GM12864 (cell line): Measurements from ENCODE around the gene ZYG11A.

Source experiments
- DNase-seq: peaks from one replicate; pipeline ENCODE4 v3.0.0-alpha.2; 2011; ENCODE audit warnings: low read depth
- H3K4me3 ChIP-seq: 2 replicates; pipeline ENCODE4 v1.5.1; 2011; ENCODE audit warnings: mild to moderate bottlenecking, low read depth, low read length, control low read depth
- CTCF ChIP-seq: IDR thresholded peaks from 2 replicates; pipeline ENCODE4 v1.5.1; 2011; ENCODE audit warnings: low read depth, mild to moderate bottlenecking, moderate library complexity, low read length, control low read depth, inconsistent platforms; ENCODE audit errors: missing control alignments

Gene ZYG11A

GRCh38 chr1:52943876-52944416, 101.4 kb downstream of the ZYG11A start:
- no peak for DNase-seq
- H3K4me3 ChIP-seq, result no peak overlapping the region
- no peak for TF ChIP-seq CTCF

- no peak for DNase-seq
- TF ChIP-seq CTCF, result no peak
Observed at GRCh38 chr1:52944566-52944965, 102.0 kb downstream of the ZYG11A start.

More at GRCh38 chr1:52944566-52944965, 102.0 kb downstream of the ZYG11A start:
- no peak overlapping the region for H3K4me3 ChIP-seq
